Germinal center (tissue), 1 donor: ENCODE measurements around the gene TPM1.

ENCODE experiments used
- DNase-seq: peaks from one replicate; pipeline ENCODE4 v3.0.0; 2012; ENCODE audit warnings: mixed read lengths, low spot score

The TPM1 gene

DNA sequence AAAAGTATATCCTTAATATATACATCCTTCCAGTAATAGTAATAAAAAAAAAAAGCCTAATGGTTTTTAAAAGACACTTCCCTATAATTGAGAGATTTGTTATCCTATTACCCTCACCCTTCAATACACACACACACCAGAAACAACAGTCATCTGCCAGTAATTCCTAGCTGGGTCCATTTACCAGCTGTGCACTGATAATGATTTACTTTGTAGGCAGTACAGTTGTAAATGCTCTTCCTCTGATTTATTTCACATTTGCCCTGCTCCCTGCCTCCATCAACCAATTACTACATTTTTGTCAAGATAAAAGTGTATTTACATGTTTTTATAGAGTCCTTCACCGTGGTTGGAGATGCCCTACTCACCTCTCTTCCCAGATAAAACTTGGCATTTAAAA is 12.4 kb downstream of the TPM1 start:
- no peak for DNase-seq

DNA sequence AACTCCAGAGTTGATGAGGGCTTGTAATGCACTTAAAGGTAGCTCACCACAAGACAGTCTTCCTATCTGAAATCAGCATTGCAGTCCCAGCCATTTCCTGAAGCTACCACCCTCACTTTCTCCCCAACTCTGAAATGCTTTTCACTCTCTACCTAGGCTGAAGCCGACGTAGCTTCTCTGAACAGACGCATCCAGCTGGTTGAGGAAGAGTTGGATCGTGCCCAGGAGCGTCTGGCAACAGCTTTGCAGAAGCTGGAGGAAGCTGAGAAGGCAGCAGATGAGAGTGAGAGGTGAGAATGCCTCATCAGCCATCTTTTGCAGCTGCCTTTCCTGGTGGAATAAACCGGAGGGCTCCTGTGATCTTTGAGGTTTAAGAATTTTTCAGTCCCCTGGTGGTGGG is 14.3 kb downstream of the TPM1 start:
- DNase-seq, result no peak

DNA sequence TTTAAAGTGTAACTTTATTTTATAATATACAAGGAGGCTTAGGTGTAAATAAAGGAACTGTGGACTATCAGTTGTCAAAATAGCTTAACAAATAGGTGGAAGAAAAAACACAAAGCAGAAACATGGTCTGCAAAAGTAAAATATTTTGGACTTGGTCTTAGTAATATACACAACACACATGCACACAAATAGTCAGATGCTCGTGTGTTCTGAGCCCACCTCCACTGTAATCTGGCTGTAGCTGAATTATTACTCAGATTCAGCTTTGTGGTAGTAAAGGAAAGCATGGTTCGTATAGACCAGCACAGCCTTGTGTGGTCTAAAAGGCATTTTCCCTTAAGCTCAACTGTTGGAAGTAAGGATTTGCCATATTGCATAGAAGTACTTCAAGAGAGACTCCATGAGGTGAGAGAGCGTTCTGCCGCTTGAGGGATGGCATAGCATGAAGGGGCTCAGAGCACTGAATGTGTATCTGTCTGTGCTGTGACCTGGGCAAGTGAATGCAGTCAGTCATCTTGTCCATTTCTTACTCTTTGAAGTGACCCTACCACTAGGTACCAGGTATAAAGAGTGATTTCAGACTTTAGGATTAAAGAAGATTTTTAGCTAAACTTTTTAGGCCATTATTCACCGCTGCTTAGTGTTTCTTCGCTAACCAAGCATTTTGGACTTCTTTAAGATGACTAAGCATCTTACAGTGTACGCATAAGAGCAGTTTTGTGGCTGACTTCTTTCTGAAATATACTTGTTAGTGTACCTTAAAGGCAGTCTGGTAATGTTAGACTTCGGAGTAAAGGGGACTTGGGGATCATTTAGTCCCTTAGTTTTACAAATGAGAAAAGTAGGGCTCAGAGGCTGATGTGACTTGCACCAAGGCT is 15.2 kb downstream of the TPM1 start:
- no peak for DNase-seq

DNA sequence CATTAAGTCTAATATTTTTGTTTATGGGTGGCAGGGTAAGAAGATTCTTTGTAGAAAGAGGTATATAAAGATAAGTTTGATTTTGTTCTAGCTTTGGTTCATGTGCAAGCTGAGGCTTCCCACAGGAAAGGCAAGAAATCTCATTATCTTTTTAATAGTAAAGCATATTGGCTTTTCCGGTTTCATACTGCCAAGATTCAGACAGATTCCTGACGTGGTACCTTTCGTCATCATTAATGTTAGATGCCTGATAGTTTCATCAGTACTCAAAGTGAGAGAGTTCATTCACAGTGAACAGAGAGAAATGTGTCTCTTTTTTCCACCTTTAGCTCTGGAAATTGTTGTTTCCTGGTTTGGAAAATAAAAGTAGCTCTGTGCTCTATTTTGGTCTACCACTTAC is 16.5 kb downstream of the TPM1 start:
- DNase-seq, result no peak

DNA sequence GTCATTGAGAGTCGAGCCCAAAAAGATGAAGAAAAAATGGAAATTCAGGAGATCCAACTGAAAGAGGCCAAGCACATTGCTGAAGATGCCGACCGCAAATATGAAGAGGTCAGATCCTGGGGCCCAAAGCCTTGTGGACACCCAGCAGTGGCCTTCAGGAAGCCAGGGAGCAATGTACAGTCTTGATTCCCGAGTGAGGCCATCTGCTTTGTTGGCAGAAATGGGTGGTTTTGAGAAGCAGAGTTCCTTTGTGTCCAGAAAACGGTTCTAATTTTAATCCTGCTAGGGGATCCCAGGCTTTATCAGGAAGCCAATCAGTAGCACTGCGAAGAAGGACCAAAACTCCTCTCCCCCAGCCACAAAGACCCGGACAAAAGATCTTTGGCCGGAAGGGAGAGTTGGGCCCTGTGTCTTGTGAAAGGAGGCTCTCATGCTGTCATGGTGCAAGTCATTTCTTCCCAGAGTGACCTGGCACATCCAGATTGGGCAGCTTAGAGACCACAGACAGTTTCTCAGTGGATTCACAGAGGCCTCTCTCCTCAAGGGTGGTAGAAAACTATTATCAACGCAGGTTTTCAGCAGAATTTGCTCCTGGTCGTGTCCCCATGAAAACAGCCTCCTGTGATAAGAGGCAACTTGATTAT is 17.1 kb downstream of the TPM1 start:
- no peak for DNase-seq

DNA sequence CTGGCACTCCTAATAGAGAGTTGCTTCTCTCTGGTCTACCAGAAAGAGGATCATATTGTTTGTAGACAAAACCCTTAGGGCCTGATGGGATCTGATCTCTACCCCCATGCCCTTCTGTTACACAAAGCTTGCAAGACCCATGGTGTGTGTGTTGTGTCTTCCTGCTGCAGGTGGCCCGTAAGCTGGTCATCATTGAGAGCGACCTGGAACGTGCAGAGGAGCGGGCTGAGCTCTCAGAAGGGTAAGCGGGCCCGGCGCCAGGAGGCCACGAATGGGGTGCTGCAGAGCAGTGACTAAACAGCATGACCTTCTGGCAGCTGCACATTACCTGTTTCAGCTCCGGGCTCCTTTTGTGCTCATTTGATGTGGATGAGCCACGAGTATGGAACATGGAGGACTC is 18.2 kb downstream of the TPM1 start:
- no peak for DNase-seq

DNA sequence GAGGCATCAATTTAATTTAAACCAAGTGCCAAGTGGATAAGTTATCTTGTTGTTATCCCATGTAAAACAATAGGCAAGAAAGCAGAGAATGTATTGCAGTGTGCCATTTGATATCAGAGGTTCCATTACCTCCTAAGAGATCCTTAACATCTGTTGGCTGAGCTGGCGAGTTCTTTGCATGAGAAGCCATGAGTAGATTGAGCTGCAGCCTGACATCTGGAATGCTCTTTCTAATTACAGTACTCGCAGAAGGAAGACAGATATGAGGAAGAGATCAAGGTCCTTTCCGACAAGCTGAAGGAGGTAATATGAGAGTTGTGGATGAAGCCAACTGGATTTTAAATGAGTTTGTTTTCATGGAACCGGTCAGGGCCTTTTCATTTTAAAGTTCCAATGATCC is 19.4 kb downstream of the TPM1 start:
- no peak for DNase-seq

DNA sequence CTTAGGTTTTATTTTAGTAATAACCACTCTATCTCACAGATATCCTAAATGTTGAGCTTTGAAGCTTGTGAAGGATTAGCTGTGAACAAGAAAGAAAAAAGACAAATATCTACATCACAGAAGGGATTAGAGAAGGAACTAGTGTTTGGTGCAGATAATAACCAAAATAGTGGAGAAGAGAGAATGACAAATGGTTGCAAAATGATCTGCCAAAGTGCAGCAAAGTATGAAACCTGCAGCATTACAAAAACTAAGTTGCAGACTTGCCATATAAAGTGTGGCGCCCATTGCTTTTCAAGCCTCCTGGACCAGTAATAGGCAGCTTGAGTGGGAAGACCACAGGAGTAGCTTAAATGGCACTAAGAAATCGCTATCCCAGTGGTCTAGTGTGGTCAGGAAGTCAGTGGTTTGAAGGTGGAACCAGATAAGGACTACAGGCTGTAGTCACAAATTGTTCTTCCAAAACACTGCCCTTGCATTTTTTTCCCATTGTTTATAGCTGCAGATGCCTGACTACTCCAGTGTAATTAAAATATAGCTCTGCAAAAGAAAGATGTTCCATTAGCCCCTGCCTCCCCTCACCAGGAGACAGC is 20.7 kb downstream of the TPM1 start:
- DNase-seq, result no peak

DNA sequence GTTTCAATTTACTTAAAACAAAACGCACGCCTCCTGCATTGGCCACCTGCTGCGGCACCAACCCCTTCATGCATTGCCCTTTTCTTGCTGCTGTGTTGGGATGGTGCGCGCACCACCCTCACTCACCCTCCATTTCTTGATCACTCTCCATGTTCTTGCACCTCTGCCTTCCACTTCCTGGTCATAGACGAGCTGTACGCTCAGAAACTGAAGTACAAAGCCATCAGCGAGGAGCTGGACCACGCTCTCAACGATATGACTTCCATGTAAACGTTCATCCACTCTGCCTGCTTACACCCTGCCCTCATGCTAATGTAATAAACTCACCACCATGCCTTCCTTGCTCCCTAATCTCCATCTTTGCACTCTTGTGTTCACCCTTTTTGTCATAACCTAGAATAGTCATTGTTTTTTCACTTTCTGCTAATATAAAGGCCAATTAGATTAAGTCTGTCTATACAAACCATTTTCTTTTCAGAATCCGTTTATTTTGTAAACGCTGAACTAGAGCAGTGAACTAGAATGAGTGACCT is 21.4 kb downstream of the TPM1 start:
- no peak for DNase-seq

DNA sequence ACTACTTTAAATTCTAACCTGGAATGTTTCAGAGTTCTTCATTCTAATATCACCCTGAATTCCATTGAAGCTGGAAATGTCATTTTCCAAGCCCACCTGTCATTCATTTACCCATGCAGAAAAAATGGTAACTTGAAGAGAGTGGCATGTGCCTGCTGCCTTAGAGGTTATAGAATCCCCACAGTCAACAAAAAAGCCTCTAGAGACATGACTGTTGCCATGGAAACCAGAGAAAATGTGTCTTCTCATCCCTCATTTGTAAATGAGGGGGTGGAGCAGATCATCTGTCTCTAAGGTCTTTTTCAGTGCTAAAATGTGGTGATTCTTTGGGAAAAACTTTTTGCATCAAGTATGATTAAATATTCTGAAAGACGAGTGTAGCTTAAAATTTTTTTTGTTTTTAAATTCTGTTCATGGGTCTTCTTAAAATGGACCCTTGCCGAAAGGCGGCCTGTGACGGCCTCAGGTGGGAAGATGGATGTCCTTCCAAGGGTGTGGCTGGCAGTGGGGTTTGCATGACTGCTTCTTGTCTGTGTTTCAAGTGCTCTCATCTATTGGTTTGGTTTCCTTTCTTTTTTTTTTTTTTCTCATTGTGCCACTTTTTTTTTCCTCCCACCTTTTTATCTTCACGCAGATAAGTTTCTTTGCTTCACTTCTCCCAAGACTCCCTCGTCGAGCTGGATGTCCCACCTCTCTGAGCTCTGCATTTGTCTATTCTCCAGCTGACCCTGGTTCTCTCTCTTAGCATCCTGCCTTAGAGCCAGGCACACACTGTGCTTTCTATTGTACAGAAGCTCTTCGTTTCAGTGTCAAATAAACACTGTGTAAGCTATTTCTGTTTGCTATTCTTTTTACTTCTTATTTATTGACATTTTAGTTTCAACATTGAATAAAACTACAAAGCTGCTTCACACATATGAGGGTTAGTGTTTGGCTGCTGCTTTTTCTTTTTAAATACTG is 23.0 kb downstream of the TPM1 start:
- DNase-seq, result no peak

DNA sequence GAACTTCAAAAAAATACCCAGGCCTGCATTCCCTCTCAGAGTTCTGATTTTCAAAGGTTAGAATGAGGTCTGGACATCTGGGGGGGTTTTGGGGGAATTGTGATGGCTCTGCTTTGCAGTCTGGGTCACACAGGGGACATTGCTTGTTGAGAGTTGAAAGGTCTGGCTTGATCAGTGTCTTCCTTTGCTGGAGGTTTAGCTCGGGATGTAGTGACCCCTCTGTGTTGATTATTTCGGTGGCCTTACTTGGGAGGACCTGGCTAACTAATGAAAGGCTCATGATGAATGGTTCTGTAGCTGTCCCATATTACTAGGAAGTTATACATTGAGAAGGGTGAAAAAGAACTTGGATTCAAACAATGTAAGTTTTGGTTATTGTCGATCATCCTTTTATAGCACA is 23.7 kb downstream of the TPM1 start:
- no peak for DNase-seq

DNA sequence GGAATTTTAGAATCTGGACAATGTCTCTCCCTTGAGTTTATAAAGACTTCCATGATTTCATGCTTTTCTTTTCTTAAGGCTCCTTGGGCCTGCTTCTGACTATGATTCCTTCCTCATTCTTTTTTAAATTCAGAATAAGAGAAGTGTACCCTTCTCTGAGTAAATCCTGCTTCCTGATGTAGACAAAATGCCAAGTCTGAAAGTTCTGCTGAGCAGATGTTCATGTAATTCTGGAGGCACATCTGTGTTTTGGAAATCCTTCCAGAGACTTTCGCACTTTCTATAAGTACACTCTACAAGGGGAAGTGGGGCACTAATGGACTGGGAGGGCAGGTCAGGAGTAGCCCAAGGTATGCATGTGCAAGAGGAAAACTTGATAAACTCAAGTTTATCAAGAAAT is 24.8 kb downstream of the TPM1 start:
- no peak for DNase-seq

DNA sequence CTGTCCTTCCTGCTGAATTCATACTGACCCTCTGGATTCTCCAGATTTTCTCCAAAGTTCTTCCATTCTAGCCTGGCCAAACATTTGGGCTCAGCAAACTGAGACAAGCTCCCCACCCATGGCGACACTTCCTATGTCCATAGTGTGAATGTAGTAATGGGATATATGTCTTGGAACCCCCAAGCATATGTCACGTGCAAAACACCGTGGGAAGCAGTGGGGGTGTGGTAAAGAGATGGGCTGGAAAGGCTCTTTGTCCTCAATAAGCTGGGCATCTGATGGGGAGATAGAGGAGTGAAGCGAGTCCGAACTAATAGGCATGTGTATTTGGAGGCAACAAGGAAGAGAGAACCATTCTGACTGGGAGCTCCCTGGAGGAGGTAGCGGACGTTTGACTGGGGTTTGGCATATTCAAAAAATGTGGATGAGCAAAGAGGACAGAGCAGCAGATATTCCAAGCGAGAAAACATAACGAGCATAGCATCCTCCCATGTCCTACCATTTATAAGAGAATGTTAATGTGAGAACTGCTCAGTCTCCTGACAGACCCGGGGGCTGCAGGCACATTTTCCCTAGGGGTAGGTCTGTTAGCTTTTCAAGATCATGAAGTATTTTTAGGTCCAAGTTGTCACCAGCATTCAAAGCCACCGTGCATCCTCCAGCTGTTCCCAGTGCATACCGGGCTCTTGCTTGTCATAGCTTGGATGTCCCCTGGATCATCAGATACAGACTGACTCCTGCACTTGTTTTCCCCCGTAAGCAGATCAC is 25.6 kb downstream of the TPM1 start:
- DNase-seq, result no peak

DNA sequence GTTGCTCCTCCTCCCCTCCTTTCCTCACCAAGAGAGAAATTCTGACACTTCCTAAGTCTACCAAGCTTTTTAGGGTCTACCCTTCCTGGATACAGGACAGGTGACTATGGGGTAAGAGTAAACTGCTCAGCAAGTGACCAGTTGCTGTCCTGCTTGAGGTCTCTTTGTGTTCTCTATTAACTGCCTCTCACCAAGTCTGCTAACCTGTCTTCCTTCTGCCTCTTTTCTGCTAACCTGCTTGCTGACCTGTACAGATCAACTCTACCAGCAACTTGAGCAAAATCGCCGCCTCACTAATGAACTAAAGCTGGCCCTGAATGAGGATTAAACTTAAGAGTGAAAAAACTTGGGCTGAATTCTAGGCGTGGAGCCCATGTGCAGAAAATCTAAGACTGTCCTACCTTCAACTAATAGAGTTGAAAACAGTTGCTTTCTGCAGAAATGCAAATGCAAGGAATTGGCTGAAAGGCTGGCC is 27.1 kb downstream of the TPM1 start:
- no peak for DNase-seq

DNA sequence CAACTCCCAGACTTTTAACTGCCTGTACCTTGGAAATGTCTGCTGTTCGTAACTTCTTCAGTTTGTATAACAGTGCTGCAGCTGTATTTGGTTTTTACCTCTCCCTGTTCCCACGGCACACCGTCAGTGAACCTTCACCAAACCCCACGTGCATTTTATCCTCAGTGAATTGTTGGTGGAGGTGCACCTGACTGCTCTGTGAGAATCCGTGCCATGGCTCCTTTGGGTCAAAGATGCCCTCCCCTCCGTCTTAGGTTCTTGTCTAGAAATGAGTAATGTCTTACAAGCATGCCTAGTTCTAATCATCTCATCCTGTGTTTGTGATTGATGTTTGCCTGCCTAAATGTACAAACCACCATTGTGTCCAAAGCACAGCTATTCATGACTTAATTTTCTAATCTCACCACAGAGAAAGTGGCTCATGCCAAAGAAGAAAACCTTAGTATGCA is 28.2 kb downstream of the TPM1 start:
- no peak for DNase-seq

DNA sequence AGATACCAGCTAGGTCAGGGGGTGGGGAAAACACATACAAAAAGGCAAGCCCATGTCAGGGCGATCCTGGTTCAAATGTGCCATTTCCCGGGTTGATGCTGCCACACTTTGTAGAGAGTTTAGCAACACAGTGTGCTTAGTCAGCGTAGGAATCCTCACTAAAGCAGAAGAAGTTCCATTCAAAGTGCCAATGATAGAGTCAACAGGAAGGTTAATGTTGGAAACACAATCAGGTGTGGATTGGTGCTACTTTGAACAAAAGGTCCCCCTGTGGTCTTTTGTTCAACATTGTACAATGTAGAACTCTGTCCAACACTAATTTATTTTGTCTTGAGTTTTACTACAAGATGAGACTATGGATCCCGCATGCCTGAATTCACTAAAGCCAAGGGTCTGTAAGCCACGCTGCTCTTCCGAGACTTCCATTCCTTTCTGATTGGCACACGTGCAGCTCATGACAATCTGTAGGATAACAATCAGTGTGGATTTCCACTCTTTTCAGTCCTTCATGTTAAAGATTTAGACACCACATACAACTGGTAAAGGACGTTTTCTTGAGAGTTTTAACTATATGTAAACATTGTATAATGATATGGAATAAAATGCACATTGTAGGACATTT is 28.9 kb downstream of the TPM1 start:
- no peak for DNase-seq

DNA sequence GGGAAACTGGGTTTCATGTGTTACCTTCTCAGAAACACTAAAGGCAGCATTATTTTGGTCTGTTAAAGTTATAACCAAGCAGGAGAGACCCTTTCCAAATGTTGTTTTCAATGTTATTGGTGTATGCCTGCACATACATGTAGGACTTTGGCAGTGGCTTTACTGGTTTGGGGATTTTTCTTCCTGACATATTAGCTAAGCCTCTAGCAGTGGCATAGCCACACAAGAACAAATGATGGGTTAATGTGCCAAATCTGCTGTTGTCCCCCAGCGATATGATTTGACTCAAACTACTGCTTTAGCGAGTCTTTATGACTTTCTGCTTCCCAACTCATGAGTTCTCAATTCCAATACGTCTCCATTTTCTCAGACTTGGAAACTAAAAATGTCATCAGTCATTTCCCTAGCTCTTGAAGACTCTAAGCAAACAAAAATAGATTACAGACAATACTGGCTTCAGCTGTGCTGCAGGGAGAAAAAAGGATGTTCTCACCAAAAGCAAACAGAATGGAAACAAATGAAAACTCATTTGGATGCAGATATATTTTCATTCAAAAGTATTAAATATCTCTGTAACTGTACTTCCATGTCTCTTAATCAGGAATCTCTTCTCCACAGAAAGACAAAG is 29.6 kb downstream of the TPM1 start:
- DNase-seq, result no peak

DNA sequence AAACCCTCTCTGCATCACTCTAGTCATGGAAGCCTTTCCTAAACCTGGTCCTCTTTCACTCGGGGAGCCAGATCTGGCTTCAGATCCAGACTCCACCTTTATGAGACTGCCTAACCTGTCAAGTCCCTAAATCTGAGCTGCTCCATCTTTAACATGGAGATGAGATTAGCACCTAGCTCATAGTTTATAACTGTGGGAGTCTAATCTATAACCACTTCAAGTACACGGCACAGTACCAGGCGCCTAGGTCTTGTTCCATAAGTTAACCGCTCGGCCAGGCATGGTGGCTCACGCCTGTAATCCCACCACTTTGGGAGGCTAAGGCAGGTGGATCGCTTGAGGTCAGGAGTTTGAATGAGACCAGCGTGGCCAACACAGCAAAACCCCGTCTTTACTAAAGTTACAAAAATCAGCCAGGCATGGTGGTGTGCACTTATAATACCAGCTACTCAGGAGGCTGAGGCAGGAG is 30.3 kb downstream of the TPM1 start:
- DNase-seq, result no peak

DNA sequence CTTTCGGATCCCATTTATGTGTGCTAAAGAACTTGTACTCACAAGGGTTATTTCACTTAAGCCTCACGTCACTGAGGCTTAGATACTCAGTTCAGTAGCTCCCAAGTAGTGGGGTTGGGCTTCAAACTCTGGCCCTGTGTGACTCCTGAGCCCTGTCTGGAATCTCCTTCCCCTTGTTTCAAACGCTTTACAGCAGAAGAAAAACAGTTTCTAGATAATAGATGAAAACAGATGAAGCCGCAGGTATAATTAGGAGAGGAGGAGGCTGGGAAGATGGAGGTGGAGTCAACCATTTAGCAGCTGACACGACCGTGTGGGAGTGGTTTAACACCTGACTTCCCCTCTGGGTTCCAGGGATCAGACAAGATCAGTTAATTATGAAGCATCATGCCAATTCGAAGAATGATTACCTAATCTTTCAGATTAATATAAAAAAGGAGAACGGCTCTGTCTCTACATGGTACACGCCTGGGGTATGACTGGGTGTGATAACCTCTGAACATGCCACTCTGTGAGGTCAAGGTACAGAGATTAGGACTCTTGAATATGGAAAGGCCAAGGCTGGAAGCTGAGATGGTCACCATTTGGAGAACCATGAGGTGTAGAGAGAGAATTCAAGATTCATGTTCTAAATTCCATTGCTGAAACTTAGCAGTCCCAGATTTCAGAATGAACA is 31.1 kb downstream of the TPM1 start:
- DNase-seq, result no peak
